UCSD-AML1 (cell line): ENCODE measurements around the gene TEAD4.

Experiments
- DNase-seq: peaks from one replicate; lab custom pipeline; 2025; ENCODE audit not compliant: unreplicated experiment; lab: John Stamatoyannopoulos, UW

The TEAD4 gene

DNA sequence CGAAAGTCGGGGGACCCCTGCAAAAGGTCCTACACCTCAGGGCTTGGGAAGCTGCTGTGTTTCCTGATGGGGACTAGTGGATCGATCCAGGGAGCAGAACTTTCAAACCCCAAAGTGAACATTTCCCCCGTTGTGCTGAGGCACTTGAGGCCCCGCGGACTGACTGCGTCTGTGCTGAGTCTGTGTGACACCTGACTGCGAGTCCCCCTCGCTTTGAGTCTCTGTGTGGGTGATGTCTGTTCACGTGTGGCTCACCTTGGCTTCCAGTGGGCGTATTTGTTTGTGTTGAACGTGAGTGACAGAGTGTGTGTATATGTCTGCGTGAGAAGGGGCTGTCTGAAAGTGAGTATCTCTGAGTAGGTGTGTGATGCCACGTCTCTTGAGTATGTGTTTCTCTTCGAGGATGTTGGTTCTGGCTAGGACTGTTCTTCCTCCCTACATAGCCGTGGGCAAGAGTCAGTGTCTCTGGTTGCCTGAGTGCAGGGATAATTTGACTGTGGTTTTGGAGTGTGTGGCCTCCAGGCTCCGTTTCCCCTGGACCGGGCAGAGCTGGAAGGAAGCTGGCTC, 1.3 kb downstream of the TEAD4 start:
- DNase-seq: peak; percentile 43

DNA sequence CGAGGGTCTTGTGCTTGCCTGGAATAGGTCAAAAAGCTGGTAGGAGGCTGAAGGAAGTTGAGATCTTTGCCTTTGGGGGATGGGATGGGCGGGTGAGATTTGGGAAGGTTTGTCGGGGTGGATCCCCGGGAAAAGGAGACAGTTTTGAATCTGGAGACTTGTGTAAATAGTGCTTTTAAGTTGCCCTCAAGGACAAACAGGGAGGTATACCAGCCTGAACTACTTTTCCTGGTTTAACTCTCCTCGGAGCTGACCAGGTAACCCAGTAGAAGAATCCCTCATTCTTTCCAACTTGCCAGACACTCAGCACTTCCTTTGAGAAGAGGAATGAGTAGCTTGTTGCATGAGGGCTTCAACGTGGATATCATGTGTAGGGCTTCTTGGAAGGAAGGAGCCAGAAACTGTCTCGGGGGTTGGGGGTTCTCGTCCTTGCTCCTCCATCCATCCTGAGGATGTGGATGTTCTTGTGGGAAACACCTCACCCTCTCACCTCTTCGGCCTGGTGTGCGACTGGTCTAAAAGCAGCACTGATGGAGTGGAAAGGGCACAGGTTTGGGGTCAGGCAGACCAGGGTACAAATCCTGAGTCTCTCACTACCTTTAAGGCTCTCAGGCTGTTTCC, 1.9 kb downstream of the TEAD4 start:
- no peak for DNase-seq

DNA sequence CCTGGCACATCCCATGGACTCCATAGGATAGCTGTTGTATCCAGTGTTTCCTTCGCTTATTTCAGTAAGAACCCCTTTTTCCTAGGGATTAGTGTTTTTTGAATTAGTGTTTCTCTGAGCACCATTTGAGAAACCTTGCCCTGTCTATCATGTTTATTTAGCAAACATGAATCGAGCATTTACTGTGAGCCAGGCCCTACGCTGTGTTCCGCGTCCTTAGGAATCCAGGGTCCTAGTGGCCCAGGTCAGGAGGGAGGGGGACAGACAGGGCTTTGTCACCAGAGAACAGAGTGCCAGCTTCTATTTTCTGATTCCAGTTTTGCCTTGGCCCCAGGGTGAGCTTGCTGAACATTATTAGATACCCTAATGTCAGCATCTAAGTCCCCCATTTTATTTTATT, 2.5 kb downstream of the TEAD4 start:
- DNase-seq: no peak

DNA sequence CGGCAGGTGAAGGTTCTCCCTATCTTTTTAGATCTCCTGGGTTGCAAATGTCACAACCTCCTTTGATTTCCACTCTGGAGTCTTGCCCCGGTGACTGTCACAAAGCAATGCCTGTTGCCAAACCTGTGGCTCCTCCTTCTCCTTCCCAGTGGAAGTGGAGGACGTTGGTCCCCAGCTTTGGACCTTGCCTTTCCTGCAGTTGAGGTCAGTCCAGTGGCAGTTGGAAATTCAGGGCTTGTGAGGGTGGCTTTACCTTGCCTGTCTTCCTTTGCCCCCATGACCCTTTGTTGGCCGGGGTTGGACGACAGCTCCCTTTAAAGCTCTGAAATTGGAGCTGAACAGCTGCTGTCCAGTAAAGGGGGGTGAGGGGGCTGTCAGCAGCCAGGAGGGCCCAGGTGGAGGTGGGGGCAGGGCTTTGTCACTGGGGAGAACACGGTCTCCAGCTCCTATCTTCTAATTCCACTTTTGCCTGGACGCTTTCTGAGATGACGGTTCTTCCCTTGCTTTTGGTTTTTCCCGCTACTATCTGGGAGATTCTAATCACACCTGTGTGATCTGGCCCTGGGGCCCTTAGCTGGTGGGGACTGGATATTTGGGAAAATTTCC, 4.1 kb downstream of the TEAD4 start:
- DNase-seq: no peak

DNA sequence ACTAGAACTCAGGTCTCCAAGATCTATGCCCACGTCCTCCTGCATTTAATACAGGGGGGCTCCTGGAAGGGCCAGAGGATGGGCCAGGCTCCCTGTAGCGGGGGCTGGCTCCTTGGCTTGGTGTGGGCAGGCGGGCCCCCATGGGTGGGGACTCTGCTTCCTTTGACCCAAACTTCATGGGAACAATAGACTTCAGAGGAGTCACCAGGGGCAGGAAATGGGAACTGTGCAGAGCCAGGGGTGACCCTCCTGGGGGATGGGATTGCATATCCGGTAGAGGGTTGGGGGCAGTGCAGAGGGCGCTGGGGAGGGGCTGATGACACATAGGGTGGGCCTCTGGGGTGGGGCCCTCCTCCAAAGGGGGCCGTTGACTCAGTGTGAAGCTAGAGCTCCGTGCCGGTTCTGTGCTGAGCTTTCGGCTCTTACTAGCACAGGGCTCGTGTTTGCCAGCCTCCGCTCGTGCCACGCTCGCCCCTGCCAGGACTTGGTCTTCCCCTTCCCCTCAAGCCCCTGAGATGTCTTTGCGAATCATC, 4.6 kb downstream of the TEAD4 start:
- no peak for DNase-seq

DNA sequence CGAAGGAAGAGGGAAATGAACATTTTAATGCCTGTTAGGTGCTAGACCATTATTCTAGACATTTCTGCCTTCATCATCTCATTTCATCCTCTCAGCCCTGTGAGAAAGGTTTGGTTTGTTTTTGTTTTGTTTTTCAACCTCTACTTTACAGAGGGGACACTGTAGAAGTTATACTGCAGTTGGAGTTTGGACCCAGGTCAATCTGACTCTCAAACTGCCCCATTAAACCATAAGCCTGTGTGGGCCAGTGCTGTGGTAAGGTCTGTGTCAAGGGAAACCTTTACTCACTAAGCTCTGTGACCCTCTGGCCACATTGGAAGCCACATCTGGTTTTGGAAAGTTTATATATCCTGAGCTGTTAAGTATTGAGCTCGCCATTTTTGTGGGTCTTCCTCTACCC, 8.5 kb downstream of the TEAD4 start:
- DNase-seq: no peak

DNA sequence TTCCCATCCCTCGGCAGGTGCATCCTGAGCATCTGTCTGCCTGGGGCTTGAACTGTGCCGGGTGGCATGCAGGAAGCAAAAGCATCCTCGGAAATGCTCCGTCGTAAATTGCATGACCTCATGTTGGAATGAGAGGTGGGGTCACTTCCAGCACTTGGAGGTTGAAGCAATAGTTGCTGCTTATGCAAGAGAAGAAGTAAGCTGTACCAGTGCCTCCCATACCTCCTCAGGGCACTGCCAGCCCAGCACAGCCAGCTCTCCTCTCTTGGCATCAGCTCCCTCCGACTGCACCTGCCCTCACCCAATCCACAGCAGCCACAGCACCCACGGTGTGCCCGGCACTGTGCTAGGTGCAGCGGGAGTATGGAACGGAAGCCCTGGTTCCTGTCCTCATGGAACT, 11.5 kb downstream of the TEAD4 start:
- DNase-seq: no peak

DNA sequence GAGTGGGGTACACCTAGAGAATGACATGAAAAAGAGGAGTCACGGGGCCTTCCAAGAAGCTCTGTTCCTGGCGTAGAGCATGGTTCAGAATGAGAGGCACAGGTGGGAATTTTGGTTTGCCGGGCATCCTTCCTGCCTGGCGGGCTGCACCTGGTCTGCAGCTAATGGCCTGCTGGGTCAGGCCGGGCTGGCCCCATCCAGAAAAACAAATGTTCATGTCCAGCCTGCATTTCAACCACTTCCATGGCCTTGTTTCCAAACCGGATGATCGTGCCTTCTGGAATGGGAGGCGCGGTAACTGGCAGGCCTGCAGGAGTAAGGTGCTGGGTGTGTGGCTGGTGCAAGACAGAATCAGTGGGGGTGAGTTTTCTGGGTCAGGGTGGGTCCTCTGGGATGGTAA, 14.4 kb downstream of the TEAD4 start:
- no peak for DNase-seq

DNA sequence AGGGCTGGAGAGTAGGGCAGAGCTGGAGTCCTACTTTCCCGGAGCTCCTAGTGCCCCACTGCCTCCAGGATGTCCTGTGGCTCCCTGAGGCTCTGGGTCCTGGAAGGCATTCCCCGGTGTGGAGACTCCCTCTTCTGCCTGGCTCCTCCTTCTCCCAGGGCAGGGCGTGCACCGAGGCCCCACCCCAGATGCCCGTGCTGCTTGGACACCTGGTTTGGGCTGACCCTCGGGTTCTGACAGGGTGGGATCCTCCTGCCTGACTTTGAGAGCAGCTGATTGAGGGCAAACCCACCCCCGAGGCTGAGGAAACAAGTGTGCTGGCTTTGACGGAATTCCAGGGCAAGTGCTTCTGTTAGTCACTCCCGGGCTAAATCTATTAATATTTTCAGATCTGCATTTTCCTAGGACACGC, 15.4 kb downstream of the TEAD4 start:
- DNase-seq: no peak

DNA sequence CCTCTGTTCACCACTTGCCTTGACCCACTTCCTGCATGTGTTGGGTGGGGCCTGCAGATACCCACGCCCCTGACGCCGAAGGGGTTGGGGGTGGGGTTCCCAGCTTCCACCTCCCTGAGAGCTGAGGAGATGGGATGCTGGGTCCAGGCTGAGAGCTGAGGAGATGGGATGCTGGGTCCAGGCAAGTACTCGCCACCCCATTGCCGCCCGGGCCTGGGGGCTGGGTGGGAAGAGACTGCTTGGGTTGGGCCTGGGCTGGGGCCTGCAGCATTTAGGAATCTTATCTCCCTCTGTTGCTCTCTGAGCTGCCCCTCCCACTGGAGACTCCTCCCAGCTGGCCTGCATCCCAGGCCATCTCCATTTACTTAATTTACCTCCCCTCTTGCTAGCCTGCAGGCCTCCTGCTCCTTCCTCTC, 17.4 kb downstream of the TEAD4 start:
- DNase-seq: no peak

DNA sequence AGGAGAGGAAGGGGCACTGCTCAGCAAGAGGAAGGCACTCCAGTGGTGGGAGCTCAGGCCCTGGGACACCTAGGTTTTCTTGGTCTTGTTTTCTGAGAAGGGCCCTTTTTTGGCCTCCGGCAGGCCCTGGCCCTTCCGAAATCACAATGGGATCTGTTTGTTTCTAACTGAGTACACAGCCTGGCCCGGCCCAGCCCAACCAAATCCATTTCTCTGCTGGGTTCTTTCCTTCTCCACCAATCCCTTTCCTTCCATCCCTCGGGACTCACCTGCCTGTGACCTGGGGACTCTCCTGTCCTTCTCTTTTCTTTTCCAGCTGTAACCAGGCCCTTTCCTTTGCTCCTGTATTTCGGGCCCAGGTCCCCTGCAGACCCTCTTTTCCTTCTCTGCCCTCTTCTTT, 18.6 kb downstream of the TEAD4 start:
- DNase-seq: no peak

DNA sequence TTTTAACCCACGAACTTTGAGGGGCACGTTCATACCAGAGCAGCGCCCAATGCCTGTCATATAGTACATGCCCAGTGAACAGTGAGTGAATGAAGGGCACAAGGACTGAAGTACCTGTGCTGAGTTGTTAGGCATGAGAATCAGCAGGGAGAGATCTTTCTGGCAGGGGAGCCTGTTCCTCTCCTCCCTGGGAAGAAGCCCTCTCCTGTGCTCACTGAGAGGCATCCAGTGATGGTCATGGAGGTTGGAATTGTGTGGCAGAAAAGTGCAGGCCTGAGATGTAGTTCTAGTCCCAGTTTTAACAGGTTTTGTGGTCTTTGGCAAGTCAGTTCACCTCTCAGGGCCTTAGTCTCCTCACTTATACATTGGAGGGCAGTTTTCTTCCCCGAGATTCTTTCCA, 20.6 kb downstream of the TEAD4 start:
- no peak for DNase-seq

DNA sequence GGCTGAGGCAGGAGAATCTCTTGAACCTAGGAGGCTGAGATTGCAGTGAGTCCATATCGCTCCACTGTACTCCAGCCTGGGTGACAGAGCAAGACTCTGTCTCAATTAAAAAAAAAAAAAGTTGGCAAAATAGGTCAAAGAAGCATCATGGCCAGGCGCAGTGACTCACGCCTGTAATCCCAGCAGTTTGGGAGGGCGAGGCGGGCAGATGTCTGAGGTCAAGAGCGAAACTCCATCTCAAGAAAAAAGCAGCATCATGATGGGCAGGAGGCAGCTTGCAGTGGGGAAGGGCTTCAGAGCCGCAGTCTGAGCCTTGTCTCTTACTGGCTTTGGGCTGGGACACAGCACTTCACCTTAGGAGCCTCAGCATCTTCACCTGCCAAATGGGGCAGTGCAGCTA, 21.4 kb downstream of the TEAD4 start:
- DNase-seq: no peak

DNA sequence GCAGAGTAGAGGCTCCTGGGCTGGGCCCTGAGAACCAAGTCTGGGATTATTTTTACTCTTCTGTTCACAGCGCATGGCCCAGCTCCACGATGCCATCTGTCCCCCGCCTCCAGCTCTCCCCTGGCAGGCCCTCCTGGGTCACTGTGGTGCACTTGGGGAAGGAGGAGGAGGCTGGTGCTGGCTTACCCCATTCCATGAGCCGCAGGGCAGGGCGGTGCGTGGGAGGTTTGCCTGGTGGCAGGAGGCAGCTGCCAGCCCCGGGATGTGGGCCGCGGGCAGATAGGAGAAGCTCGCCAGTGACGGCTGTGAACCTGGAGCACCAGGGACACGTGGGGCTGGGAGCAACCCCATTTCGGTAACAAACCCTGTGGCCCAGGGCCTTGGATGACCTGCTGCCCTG, 23.2 kb downstream of the TEAD4 start:
- DNase-seq: no peak

DNA sequence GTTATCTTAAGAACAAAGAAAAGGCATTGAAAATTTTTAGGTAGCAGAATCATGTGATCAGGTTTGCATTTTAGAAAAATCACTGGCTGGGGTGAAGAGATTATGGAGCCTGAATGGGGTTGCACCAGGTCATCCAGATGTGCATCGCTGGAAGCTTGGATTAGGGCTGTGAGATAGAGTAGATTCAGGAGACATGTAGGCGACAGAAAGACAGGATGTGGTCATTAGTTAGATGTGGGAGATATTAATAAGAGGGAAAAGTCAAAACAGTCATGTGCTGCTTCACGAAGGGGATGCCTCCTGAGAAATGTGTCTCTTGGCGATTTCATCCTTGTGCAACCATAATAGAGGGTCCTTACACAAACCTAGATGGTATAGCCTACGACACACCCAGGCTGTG, 25.1 kb downstream of the TEAD4 start:
- DNase-seq: no peak

DNA sequence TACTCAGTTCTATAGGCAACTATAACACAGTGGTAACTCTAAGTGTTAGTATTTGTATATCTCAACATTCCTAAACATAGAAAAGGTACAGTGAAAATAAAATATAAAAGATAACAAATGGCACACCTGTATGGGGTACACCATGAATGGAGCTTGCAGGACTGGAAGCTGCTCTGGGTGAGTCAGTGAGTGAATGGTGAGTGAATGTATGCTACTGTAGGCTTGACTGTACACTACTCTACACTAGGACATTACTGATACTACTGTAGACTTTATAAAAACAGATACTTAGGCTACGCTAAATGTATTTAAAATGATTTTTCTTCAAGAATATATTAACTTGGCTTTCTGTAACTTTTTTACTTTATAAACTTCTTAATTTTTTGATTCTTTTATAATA, 25.5 kb downstream of the TEAD4 start:
- no peak for DNase-seq

DNA sequence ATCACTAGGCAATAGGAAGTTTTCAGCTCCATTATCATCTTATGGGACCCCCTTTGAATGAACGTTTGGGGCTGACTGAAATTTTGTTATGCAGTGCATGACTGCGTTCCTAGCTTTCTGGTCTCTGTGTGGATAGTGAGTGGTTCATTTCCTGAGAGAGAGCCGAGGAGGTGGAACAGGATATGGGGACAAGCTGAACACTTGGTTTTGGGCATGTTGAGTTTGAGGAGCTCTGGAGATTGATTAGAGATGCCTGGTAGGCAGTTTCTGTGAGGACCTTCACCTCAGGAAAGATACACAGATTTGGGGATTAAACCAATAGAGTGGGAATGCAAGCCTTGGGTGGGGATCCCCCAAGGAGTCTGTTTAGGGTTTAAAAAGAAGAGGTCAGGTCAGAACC, 27.7 kb downstream of the TEAD4 start:
- DNase-seq: no peak

DNA sequence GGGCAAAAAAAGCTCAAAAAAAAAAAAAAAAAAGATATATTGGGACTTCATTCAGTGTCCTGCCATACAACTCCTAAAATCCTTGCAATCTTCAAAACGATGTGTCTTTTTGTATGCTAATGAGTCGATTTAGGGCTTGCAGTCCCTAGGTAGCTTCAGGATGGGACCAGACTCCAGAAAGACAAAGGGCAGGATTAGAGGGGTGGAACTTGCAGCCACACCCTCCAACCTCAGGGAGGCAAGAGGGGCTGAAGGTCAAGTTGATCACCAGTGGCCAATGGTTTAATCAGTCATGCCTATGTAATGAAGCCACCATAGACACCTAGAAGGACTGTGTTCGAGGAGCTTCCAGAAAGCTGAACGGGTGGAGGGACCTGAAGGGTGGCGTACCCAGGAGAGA, 29.3 kb downstream of the TEAD4 start:
- DNase-seq: no peak

DNA sequence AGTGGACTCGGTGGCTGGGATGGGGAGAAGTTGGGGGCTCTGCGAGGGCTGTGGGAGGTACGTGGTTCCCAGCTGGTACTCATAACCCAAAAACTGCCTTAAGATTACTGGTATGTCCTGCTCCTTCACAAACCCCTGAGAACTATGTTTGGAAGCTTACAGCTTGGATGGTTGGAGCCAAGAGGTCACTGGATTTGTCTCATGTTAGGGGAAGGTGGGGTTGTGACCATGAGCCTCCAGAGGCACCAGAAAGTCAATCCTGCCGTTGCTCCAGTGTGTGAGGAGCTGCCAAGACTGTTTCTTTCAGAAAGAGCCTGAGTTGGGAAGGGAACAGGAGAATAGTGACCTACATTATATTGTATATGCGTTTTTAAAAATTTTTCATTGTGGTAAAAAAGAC, 33.5 kb downstream of the TEAD4 start:
- no peak for DNase-seq

DNA sequence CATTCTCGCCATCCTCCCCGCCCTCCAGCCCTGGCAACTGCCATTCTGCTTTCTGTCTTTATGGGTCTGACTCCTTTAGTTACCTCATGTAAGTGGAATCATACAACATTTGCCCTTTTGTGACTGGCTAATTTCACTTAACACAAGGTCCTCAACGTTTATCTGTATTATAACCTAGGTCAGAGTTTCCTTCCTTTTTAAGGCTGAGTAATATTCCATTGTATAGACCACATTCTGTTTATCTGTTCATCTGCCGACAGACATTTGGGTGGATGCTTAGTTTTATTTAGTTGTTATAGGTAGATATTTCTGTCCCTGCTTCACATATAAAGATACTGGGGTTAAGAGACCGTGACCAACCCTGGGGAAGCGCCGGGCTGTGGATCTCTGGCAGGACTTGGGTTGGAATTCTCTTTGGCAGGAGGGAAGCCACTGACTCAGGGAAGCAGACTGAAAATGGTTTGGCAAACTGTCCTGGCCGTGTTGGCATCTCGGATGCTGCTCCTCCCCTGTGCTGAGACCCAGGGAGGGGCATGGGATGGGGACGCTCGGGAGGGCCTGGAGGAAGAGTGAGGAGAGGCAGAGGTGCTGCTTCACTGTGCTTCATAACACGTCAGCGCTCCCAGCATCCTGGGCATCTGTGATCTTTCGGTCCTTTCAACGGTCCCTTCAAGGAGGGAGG, 38.9 kb downstream of the TEAD4 start:
- DNase-seq: no peak

DNA sequence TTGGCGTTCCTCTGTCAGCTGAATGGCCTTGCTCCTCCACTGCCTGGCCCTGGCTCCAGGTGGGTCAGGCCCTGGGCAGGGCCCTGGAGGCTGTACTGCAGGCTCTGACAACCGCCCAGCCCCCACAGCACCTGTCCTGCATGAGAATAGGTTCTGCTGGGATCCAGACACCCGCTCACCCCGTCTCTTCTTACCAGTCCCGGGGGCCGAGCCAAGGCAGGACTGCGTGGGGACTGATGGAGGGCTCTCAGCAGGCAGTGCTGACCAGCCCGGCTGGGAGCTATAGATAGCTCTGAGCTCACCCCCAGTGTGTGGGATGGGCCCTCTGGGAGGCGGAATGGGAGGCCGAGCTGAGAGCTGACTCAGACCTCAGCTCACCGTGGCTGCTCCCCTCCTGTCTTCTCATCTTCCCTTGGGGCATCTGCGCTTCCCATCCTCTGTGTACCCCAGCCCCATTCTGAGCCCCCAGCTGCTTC, 39.6 kb downstream of the TEAD4 start:
- DNase-seq: no peak

DNA sequence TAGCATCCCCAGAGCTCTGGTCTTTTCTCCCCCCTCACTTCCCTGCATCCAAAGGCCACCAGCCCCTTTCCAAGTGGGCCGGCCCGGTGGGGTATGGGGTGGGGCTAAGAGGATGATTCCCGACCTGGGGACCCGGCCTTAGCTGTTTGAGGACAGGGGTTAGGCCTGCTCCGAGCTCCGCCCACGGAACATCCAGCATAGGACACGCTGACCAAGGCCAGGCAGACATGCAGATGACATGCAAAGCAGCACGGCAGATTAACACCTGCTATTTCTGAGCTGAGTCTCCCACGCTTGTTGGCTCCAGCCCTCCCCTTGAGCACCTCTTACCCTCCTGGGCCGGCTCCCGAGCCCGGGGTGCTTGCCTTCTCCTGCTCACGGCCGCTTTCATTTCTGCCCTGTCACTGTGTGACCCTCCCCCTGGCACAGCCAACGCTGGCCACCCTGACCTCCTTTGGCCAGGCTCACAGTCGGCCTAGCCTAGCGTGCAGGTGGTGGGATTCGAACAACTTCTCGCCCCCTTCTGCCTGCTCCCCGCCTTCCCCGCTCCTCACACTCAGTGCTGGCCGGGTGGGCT, 40.2 kb downstream of the TEAD4 start:
- DNase-seq: no peak
